ENCODE results near the gene WDPCP. TPM values are rescaled to one million over a fixed set of nuclear protein-coding genes. Genes with fewer than 3 reads are reported as not detected.

The WDPCP gene
- total RNA-seq, 1 donor from 2014 or later, result 9.1 TPM

GRCh38 chr2:63096491-63096890, 491.8 kb downstream of the WDPCP start:
- H3K9me3 Mint-ChIP-seq, result peaks cover 12% of the 10 kb centered on the region
- H3K27ac Mint-ChIP-seq (ENCODE audit: unreplicated experiment), result no peak overlapping the region
- no peaks in the 10 kb centered on the region for H3K4me1 Mint-ChIP-seq
- no peaks in the 10 kb centered on the region for H3K36me3 Mint-ChIP-seq (ENCODE audit: low read depth)
- no peak overlapping the region for H3K4me3 Mint-ChIP-seq
- DNase-seq (ENCODE audit: low read depth, low spot score), result no peak
- H3K27me3 Mint-ChIP-seq (ENCODE audit: low read depth), result no peaks in the 10 kb centered on the region
- TF ChIP-seq, protein P1, sequence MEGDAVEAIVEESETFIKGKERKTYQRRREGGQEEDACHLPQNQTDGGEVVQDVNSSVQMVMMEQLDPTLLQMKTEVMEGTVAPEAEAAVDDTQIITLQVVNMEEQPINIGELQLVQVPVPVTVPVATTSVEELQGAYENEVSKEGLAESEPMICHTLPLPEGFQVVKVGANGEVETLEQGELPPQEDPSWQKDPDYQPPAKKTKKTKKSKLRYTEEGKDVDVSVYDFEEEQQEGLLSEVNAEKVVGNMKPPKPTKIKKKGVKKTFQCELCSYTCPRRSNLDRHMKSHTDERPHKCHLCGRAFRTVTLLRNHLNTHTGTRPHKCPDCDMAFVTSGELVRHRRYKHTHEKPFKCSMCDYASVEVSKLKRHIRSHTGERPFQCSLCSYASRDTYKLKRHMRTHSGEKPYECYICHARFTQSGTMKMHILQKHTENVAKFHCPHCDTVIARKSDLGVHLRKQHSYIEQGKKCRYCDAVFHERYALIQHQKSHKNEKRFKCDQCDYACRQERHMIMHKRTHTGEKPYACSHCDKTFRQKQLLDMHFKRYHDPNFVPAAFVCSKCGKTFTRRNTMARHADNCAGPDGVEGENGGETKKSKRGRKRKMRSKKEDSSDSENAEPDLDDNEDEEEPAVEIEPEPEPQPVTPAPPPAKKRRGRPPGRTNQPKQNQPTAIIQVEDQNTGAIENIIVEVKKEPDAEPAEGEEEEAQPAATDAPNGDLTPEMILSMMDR (conservative IDR thresholded peaks at IDR 0.05), result no peak

DNA sequence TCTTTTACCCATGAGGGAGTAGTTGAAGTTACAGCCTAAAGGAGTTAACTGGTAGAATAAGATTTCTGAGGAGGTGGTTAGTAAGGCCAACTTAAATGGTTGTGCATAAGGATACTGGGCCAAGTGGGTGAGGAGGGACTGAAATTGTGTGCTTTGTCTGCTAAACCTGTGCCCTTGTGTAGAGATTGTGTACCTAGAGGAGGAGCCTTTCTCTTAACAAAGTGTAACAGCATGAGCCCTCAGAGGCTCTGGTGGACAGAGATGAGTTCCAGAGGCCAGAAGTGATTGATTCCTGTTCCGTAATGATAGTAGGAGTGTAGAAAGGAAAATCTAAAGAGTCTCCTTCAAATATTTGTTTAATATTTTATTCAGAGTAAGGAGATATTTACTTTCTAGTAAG, 494.8 kb downstream of the WDPCP start:
- Mint-ChIP-seq H3K27me3 (ENCODE audit: low read depth) (peaks cover 2% of the 10 kb centered on the region), H3K4me1 (no peaks in the 10 kb centered on the region), H3K36me3 (ENCODE audit: low read depth) (no peaks in the 10 kb centered on the region), H3K4me3 (no peak overlapping the region), H3K27ac (ENCODE audit: unreplicated experiment) (no peak overlapping the region), H3K9me3 (no peaks in the 10 kb centered on the region)
- TF ChIP-seq, protein P1 (conservative IDR thresholded peaks at IDR 0.05), result no peak
- no peak for DNase-seq (ENCODE audit: low read depth, low spot score)

GRCh38 chr2:63092857-63093256, 495.4 kb downstream of the WDPCP start:
- no peaks in the 10 kb centered on the region for H3K9me3 Mint-ChIP-seq
- no peak for DNase-seq (ENCODE audit: low read depth, low spot score)
- H3K4me3 Mint-ChIP-seq, result no peak overlapping the region
- H3K27me3 Mint-ChIP-seq (ENCODE audit: low read depth), result peaks cover 2% of the 10 kb centered on the region
- no peak overlapping the region for H3K27ac Mint-ChIP-seq (ENCODE audit: unreplicated experiment)
- TF ChIP-seq, protein P1 (conservative IDR thresholded peaks at IDR 0.05), result no peak
- H3K4me1 Mint-ChIP-seq, result no peaks in the 10 kb centered on the region
- no peaks in the 10 kb centered on the region for H3K36me3 Mint-ChIP-seq (ENCODE audit: low read depth)

DNA sequence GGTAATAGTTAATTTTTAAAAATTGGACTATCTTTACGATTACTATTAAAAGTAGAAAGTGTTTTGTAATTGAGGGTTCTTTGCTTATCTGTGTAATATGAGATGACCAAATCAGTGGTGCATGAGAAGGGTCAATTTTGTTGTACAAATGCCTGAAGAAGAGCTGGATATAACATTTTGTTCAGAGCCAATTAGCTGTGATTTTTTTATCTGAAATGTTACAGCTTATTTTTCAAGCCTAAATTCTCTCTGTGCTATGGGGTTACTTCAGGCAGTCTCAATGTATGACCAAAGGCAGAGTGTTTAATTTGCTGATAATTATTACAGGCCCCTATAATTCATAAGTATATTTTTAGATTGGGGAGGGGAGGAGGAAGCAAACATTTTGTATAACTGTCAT, 495.9 kb downstream of the WDPCP start:
- no peaks in the 10 kb centered on the region for H3K4me1 Mint-ChIP-seq
- no peak overlapping the region for H3K27ac Mint-ChIP-seq (ENCODE audit: unreplicated experiment)
- no peaks in the 10 kb centered on the region for H3K36me3 Mint-ChIP-seq (ENCODE audit: low read depth)
- no peak overlapping the region for H3K4me3 Mint-ChIP-seq
- H3K27me3 Mint-ChIP-seq (ENCODE audit: low read depth), result peaks cover 2% of the 10 kb centered on the region
- H3K9me3 Mint-ChIP-seq, result no peaks in the 10 kb centered on the region
- TF ChIP-seq, protein P1 (conservative IDR thresholded peaks at IDR 0.05), result no peak
- no peak for DNase-seq (ENCODE audit: low read depth, low spot score)

GRCh38 chr2:63086687-63087086, 501.6 kb downstream of the WDPCP start:
- H3K27me3 Mint-ChIP-seq (ENCODE audit: low read depth), result peaks cover 22% of the 10 kb centered on the region
- H3K9me3 Mint-ChIP-seq, result no peaks in the 10 kb centered on the region
- no peaks in the 10 kb centered on the region for H3K4me1 Mint-ChIP-seq
- H3K4me3 Mint-ChIP-seq, result no peak overlapping the region
- H3K36me3 Mint-ChIP-seq (ENCODE audit: low read depth), result no peaks in the 10 kb centered on the region
- TF ChIP-seq, protein P1 (conservative IDR thresholded peaks at IDR 0.05), result no peak
- no peak for DNase-seq (ENCODE audit: low read depth, low spot score)
- no peak overlapping the region for H3K27ac Mint-ChIP-seq (ENCODE audit: unreplicated experiment)

GRCh38 chr2:63081404-63081803, 506.9 kb downstream of the WDPCP start:
- TF ChIP-seq, protein P1 (conservative IDR thresholded peaks at IDR 0.05), result no peak
- no peak overlapping the region for H3K4me3 Mint-ChIP-seq
- no peaks in the 10 kb centered on the region for H3K4me1 Mint-ChIP-seq
- H3K9me3 Mint-ChIP-seq, result peaks cover 2% of the 10 kb centered on the region
- H3K36me3 Mint-ChIP-seq (ENCODE audit: low read depth), result no peaks in the 10 kb centered on the region
- DNase-seq (ENCODE audit: low read depth, low spot score), result no peak
- no peak overlapping the region for H3K27ac Mint-ChIP-seq (ENCODE audit: unreplicated experiment)
- peaks cover 32% of the 10 kb centered on the region for H3K27me3 Mint-ChIP-seq (ENCODE audit: low read depth)
